ENCODE results near the gene TMEM108. TPM values are rescaled to one million over a fixed set of nuclear protein-coding genes. Genes with fewer than 3 reads are reported as not detected.
A peak's percentile ranks its signal among the peaks of the same experiment; 100 is the strongest.

The TMEM108 gene
- total RNA-seq, 1 donor: not detected

DNA sequence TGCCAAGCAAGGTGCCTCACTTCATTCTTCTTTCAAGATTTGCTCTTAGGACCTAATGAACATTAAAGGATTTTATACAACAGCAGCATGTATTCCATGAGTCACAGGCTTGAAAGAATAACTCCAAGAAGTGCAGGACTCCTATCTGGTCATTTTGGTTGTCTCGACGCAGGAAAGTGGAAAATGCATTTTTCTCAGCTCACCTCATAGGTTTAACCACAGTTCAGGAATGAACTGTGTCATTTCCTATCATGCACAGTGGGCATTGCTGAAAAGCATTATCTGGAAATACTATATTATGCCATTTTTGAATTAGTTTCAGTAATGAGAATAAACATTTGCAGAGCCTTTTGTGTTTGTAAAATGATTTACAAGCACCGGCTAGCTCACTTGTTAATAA lies 263.0 kb downstream of the TMEM108 start:
- peak; percentile 63 for DNase-seq (ENCODE audit: low read depth)
- TF ChIP-seq, protein P1, sequence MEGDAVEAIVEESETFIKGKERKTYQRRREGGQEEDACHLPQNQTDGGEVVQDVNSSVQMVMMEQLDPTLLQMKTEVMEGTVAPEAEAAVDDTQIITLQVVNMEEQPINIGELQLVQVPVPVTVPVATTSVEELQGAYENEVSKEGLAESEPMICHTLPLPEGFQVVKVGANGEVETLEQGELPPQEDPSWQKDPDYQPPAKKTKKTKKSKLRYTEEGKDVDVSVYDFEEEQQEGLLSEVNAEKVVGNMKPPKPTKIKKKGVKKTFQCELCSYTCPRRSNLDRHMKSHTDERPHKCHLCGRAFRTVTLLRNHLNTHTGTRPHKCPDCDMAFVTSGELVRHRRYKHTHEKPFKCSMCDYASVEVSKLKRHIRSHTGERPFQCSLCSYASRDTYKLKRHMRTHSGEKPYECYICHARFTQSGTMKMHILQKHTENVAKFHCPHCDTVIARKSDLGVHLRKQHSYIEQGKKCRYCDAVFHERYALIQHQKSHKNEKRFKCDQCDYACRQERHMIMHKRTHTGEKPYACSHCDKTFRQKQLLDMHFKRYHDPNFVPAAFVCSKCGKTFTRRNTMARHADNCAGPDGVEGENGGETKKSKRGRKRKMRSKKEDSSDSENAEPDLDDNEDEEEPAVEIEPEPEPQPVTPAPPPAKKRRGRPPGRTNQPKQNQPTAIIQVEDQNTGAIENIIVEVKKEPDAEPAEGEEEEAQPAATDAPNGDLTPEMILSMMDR (IDR thresholded peaks at IDR 0.05; ENCODE audit: insufficient read depth, low read length): no peak
- H3K4me3 ChIP-seq (ENCODE audit: low read depth, low read length): no peak overlapping the region

DNA sequence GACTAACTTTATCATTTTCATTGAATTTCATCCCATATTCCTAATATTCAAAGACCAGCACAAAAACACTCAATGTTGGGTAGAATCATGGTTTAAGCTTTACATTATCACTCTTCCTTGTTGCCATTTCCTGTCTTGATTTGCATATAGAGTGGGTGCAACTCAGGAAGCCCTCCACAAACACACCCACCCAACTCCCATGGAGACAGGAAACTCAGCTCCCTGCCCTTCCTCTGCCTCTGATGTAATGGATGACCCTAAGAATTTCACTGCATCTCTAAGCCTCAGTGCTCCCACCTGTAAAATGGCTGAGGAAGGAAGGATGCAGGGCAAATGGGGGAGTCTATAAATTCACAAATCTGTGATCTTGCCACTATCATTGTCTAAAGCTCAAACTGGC lies 263.5 kb downstream of the TMEM108 start:
- H3K4me3 ChIP-seq (ENCODE audit: low read depth, low read length): no peak overlapping the region
- TF ChIP-seq, protein P1 (IDR thresholded peaks at IDR 0.05; ENCODE audit: insufficient read depth, low read length): no peak
- no peak for DNase-seq (ENCODE audit: low read depth)

GRCh38 chr3:133303430-133303829 lies 265.2 kb downstream of the TMEM108 start:
- H3K4me3 ChIP-seq (ENCODE audit: low read depth, low read length): no peak overlapping the region
- TF ChIP-seq, protein P1 (IDR thresholded peaks at IDR 0.05; ENCODE audit: insufficient read depth, low read length): no peak
- no peak for DNase-seq (ENCODE audit: low read depth)

DNA sequence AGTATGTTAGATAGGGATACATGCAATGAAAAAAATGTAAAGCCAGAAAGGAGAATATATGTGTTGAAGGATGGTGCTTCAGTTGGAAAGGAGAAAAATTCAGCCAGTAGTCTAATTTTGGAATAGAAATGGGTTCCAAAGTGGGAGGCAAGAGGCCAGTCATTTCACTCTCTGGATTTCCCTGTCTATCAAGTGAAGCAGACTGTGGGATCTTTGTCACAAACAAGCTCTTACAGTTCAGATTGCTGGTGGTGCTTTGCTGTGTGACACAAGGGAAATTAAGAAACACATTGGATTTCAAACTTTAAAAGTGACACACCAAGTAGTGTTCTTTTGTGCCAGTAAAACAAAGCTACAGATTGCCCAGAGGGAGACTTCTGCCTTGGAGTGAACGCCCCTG lies 279.7 kb downstream of the TMEM108 start:
- no peak overlapping the region for H3K4me3 ChIP-seq (ENCODE audit: low read depth, low read length)
- TF ChIP-seq, protein P1 (IDR thresholded peaks at IDR 0.05; ENCODE audit: insufficient read depth, low read length): no peak
- DNase-seq (ENCODE audit: low read depth): no peak

DNA sequence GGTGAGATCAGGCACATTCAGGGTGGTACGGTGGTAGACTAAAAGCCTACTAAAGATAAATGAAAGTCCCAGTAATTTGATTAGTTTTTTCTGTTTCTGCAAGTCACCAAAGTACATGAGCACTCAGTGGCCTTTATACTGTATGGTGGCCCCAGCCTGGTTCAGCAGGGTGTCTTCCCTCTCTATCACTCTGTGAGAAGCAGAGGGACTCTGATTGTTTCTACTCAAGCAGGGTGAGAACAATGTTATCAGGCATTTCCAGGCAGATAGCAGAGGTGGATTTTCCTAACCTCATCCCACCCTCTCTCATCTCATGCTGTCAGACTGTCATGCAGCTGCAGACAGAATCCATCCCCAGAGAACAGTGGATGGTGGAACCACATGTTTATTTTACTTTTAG lies 290.2 kb downstream of the TMEM108 start:
- no peak for DNase-seq (ENCODE audit: low read depth)
- H3K4me3 ChIP-seq (ENCODE audit: low read depth, low read length): no peak overlapping the region

DNA sequence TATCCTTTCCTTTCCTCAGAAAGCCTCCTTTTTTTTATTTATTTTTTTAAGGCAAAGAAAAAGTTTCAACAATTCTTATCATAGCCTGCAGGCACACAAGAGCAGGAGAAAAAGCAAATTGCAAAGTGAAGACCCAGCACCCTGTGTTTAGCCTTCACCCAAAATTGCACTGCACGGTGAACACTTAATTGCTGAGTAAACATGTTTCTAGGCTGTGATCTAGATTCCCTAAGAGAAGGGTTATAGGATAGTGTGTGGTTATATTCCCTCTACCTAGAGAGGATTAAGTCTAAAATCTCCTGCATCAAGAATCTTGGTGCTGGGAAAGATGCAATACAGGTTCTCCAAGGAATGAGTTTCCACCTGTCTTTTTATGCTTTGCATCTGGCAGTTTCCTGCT lies 291.4 kb downstream of the TMEM108 start:
- no peak for DNase-seq (ENCODE audit: low read depth)
- TF ChIP-seq, protein P1 (IDR thresholded peaks at IDR 0.05; ENCODE audit: insufficient read depth, low read length): no peak

More for the DNA sequence above, 290.2 kb downstream of the TMEM108 start:
- TF ChIP-seq, protein P1 (IDR thresholded peaks at IDR 0.05; ENCODE audit: insufficient read depth, low read length): no peak

DNA sequence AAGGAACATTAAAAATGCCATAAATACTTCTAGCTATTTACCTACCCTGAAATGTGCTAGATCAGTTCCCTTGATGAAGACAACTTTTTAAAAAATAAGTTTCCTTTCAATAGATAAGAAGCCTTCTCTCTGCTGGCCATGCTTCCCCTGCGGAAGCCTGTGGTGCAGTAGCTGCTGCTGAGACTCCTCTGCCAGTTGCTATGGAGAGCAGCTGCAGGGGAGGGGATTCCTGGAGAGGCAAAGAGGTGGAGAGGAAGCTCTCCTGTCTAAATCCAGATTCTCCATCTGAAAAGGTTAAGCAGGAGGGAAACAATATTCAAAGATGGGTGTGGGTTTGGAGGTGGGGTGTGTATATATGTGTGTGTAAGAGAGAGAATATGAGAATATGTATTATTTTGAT lies 291.9 kb downstream of the TMEM108 start:
- TF ChIP-seq, protein P1 (IDR thresholded peaks at IDR 0.05; ENCODE audit: insufficient read depth, low read length): no peak
- no peak overlapping the region for H3K4me3 ChIP-seq (ENCODE audit: low read depth, low read length)
- no peak for DNase-seq (ENCODE audit: low read depth)

More for the DNA sequence above, 291.4 kb downstream of the TMEM108 start:
- no peak overlapping the region for H3K4me3 ChIP-seq (ENCODE audit: low read depth, low read length)

Measured in fibroblast of the aortic adventitia (primary cell).